HFFc6 (cell line): ENCODE data around the gene ITGB7. TPM values are rescaled to one million over a fixed set of nuclear protein-coding genes. Genes with fewer than 3 reads are reported as not detected.
A peak's percentile ranks its signal among the peaks of the same experiment; 100 is the strongest.

Source experiments
- DNase-seq: peaks from one replicate; pipeline ENCODE4 v3.0.0-alpha.2; 2018
- H3K27ac Mint-ChIP-seq: 2 replicates; pipeline ENCODE4 v1.8.0; 2020; ENCODE audit warnings: mild to moderate bottlenecking, mixed read lengths
- H3K27me3 Mint-ChIP-seq: 2 replicates; pipeline ENCODE4 v1.8.0; 2021; ENCODE audit warnings: mild to moderate bottlenecking, moderate library complexity, mixed read lengths; ENCODE audit not compliant: insufficient read depth
- H3K36me3 Mint-ChIP-seq: 2 replicates; pipeline ENCODE4 v1.8.0; 2021; ENCODE audit warnings: low read depth, mixed read lengths
- H3K4me1 Mint-ChIP-seq: 2 replicates; pipeline ENCODE4 v1.8.0; 2020; ENCODE audit warnings: low read depth, mixed read lengths
- H3K4me3 Mint-ChIP-seq: 2 replicates; pipeline ENCODE4 v1.8.0; 2020; ENCODE audit warnings: mild to moderate bottlenecking, moderate library complexity, mixed read lengths
- H3K9me3 Mint-ChIP-seq: 2 replicates; pipeline ENCODE4 v1.8.0; 2020; ENCODE audit warnings: mild to moderate bottlenecking, mixed read lengths
- total RNA-seq, 6 experiments: library from RNA; stranded (reverse); fragmentation: NEBNext Ultra II Directional; extraction: Animal tissue kit (Norgen Biotek cat#: 25700); gene quantifications; 2 replicates in 1 of 6; 3 replicates in 5 of 6; pipeline ENCODE4 v1.2.3, GENCODE V29; 2021
- TF ChIP-seq, protein P1 (sequence below): fragments of 200-600 bp; sonication (generic); IDR thresholded peaks from 2 replicates; pipeline ENCODE4 v1.5.0; 2021; ENCODE audit warnings: antibody characterized with exemption, mild to moderate bottlenecking

The ITGB7 gene
- total RNA-seq, 6 experiments from 2014 or later, result 0.35 to 1.5 (median 0.93) TPM

DNA sequence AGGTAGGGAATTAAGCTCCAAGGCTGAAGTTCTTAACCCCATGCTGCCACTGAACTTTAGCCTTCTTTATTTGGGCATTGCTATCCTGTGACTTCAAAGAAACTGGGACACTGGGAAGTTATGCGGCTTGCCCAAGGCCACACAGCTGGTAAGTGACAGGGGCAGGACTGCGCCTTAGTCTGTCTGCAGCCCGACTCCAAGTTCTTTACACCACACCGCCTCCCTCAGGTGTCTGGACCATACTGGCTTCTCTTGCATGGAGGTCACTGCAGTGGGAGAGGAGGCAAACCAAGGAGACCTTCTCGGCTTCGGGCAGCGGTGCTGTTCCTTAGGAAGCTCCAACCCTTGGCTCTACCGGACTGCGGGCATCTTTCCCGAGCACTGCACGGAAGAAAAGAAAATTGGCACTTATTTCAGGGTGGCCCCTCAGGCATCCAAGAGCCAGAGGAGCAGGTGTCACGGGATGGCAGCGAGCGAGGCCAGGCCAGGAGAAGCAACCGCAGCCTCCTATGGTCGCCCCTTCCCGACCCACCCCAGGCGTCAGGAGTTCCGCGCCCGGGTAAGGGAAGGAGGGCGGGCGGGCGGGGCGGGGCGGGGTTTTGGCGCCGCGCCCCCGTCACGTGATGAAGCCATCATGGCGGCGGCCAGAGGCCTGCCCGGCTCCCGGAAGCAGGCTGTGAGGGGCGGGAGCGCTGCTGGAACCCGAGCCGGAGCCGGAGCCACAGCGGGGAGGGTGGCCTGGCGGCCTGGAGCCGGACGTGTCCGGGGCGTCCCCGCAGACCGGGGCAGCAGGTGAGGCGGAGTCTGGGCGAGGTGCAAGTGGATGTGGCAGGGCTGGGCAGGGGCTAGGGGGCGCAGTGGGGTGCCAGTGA, 44.7 kb upstream of the ITGB7 start:
- peaks cover 25% of the 10 kb centered on the region for H3K4me1 Mint-ChIP-seq
- H3K4me3 Mint-ChIP-seq, result peak overlapping the region; percentile 99
- DNase-seq, result peak; percentile 56
- H3K9me3 Mint-ChIP-seq, result no peaks in the 10 kb centered on the region
- H3K27me3 Mint-ChIP-seq, result no peaks in the 10 kb centered on the region; the same call in 1 of the 2 replicates
- TF ChIP-seq, protein P1, sequence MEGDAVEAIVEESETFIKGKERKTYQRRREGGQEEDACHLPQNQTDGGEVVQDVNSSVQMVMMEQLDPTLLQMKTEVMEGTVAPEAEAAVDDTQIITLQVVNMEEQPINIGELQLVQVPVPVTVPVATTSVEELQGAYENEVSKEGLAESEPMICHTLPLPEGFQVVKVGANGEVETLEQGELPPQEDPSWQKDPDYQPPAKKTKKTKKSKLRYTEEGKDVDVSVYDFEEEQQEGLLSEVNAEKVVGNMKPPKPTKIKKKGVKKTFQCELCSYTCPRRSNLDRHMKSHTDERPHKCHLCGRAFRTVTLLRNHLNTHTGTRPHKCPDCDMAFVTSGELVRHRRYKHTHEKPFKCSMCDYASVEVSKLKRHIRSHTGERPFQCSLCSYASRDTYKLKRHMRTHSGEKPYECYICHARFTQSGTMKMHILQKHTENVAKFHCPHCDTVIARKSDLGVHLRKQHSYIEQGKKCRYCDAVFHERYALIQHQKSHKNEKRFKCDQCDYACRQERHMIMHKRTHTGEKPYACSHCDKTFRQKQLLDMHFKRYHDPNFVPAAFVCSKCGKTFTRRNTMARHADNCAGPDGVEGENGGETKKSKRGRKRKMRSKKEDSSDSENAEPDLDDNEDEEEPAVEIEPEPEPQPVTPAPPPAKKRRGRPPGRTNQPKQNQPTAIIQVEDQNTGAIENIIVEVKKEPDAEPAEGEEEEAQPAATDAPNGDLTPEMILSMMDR, result peak; percentile 64; the same call in 1 of the 2 replicates
- H3K27ac Mint-ChIP-seq, result peak overlapping the region; percentile 95
- peaks cover 22% of the 10 kb centered on the region for H3K36me3 Mint-ChIP-seq

DNA sequence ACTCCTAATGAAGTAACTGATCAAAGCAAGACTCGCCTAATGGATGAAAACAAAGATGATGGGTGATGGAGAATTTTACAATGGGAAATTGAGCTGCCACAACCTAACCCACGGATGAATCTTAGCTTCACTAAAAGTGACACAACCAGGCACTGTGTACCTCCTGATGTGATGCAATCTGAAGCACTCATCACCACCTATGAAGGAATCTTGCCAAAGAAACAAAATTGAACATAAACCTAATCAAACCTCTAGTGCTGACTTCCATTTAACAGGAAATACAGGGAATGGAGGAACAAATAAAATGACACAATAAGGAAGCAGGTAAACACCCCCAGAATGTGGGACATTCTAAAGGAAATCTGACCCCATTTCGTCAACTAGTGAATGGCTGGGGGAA, 38.2 kb upstream of the ITGB7 start:
- TF ChIP-seq, protein P1, result no peak
- no peak overlapping the region for H3K4me3 Mint-ChIP-seq
- H3K27ac Mint-ChIP-seq, result no peak overlapping the region
- H3K36me3 Mint-ChIP-seq, result no peaks in the 10 kb centered on the region
- DNase-seq, result no peak
- H3K4me1 Mint-ChIP-seq, result peaks cover 8% of the 10 kb centered on the region
- H3K27me3 Mint-ChIP-seq, result peaks cover 20% of the 10 kb centered on the region
- no peaks in the 10 kb centered on the region for H3K9me3 Mint-ChIP-seq

DNA sequence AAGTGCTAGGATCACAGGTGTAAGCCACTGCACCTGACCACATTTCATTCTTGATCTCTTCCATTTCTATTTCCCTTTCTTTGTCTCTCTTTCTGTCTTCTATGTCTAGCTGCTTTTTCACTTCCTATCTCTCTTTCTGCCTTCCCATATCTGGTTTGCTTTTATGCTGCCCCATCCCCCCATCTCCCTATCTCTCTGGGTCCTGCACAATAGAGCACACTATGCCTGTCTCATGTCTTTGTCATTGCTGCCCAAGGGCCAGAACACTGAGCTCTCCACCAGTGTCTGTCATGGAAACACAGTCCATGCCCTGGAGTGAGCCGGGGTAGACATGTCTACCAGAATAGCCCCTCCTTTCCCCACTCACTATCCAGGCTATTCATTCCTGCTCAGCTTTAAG, 37.3 kb upstream of the ITGB7 start:
- H3K9me3 Mint-ChIP-seq, result no peaks in the 10 kb centered on the region
- H3K27ac Mint-ChIP-seq, result no peak overlapping the region
- no peak for DNase-seq
- H3K36me3 Mint-ChIP-seq, result no peaks in the 10 kb centered on the region
- H3K4me3 Mint-ChIP-seq, result no peak overlapping the region
- H3K4me1 Mint-ChIP-seq, result peaks cover 8% of the 10 kb centered on the region
- TF ChIP-seq, protein P1, result no peak
- peaks cover 23% of the 10 kb centered on the region for H3K27me3 Mint-ChIP-seq

DNA sequence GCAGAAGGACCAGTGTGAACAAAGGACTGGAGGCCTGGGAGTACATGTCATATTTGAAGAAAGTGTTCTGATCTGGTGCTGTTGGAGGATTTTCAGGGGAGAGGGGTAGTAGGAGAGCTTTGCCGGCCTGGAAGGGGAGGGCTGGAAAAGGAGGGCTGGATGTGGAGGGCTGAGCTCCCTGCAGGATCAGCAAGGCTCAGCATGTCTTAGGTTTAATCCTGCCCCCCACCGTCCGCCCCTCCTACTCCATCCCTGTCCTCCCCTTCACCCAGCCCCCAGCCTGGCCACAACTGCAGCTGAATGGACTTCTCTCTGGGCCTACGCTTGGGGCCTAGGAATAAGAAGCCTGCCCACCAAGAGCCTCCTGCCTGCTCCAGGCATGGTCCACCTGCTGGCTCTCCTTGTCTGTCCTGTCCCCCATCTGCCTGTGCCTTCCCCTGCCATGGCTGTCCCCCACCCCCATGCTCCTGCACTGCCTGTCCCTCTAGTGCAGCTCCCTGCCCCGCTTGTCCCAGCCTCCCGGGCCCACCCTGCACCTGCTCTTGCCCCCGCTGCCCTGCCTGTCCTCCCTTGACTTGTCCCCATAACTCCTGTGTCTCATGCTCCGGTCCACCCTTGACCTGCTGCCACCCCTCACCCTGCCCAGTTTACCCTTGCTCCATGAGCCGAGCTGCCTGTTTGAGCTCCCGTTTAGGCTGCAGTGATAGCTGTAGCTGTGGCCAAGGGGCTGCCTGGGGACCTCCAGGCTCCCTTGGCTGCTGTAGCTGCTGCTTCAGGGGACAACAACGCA, 34.8 kb upstream of the ITGB7 start:
- H3K4me1 Mint-ChIP-seq, result peaks cover 8% of the 10 kb centered on the region
- no peaks in the 10 kb centered on the region for H3K36me3 Mint-ChIP-seq
- peaks cover 23% of the 10 kb centered on the region for H3K27me3 Mint-ChIP-seq
- H3K27ac Mint-ChIP-seq, result no peak overlapping the region
- H3K4me3 Mint-ChIP-seq, result no peak overlapping the region
- DNase-seq, result no peak
- TF ChIP-seq, protein P1, result no peak
- no peaks in the 10 kb centered on the region for H3K9me3 Mint-ChIP-seq

DNA sequence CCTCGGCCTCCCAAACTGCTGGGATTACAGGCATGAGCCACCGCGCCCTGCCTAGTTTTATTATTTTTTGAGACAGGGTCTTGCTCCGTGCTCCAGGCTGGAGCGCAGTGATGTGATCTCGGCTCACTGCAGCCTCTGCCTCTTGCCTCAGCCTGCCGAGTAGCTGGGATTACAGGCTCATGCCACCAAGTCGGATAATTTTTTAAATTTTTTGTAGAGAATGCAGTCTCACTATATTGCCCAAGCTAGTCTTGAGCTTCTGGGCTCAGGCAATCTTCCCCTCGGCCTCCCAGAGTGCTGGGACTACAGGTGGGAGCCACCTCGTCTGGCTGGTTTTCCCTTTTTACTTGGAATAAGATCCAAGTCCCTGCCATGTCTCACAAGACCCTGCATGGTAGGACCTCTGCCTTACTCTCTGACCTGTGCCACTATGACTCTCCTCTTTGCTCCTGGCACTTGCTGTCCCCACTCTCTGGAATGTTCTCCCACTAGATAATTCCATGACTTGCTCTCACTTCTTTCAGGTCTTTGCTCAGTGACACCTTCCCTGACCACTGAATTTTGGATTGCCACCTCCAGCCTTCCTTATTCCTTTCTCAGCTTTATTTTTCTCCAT, 32.7 kb upstream of the ITGB7 start:
- TF ChIP-seq, protein P1, result no peak
- Mint-ChIP-seq H3K4me3 (no peak overlapping the region), H3K36me3 (no peaks in the 10 kb centered on the region), H3K27ac (no peak overlapping the region), H3K27me3 (peaks cover 26% of the 10 kb centered on the region), H3K4me1 (peaks cover 8% of the 10 kb centered on the region), H3K9me3 (no peaks in the 10 kb centered on the region)
- DNase-seq, result no peak
